HuH-7 (cell line): ENCODE data around the gene RGS6.

Source experiments
- DNase-seq: peaks from one replicate; pipeline ENCODE4 v3.0.0; 2011; ENCODE audit warnings: low spot score

The RGS6 gene

GRCh38 chr14:72311116-72311515, 378.9 kb downstream of the RGS6 start:
- DNase-seq: no peak

GRCh38 chr14:72311516-72311915, 379.3 kb downstream of the RGS6 start:
- DNase-seq: no peak

GRCh38 chr14:72314808-72315435, 382.7 kb downstream of the RGS6 start:
- DNase-seq: no peak

GRCh38 chr14:72315714-72316113, 383.5 kb downstream of the RGS6 start:
- DNase-seq: no peak

- DNase-seq: peak; percentile 4
Measured at GRCh38 chr14:72318648-72319047, 386.4 kb downstream of the RGS6 start.

GRCh38 chr14:72332046-72332445, 399.8 kb downstream of the RGS6 start:
- DNase-seq: no peak

GRCh38 chr14:72332871-72333270, 400.6 kb downstream of the RGS6 start:
- no peak for DNase-seq

- no peak for DNase-seq
Measured at GRCh38 chr14:72333357-72333756, 401.1 kb downstream of the RGS6 start.

GRCh38 chr14:72336311-72336980, 404.2 kb downstream of the RGS6 start:
- DNase-seq: no peak

GRCh38 chr14:72341237-72341636, 409.0 kb downstream of the RGS6 start:
- DNase-seq: no peak

- no peak for DNase-seq
Measured at GRCh38 chr14:72341686-72342085, 409.5 kb downstream of the RGS6 start.

GRCh38 chr14:72347118-72347517, 414.9 kb downstream of the RGS6 start:
- DNase-seq: no peak

GRCh38 chr14:72350215-72350614, 418.0 kb downstream of the RGS6 start:
- DNase-seq: no peak

- DNase-seq: no peak
Measured at GRCh38 chr14:72352012-72352411, 419.8 kb downstream of the RGS6 start.

- no peak for DNase-seq
Measured at GRCh38 chr14:72366619-72367018, 434.4 kb downstream of the RGS6 start.

GRCh38 chr14:72369106-72369505, 436.9 kb downstream of the RGS6 start:
- DNase-seq: no peak

GRCh38 chr14:72377016-72377415, 444.8 kb downstream of the RGS6 start:
- DNase-seq: no peak

- no peak for DNase-seq
Measured at GRCh38 chr14:72380456-72380855, 448.2 kb downstream of the RGS6 start.

GRCh38 chr14:72383865-72384264, 451.6 kb downstream of the RGS6 start:
- DNase-seq: no peak

- no peak for DNase-seq
Measured at GRCh38 chr14:72387726-72388125, 455.5 kb downstream of the RGS6 start.

- DNase-seq: no peak
Measured at GRCh38 chr14:72389200-72389599, 457.0 kb downstream of the RGS6 start.

- no peak for DNase-seq
Measured at GRCh38 chr14:72401101-72401625, 468.9 kb downstream of the RGS6 start.

- DNase-seq: no peak
Measured at GRCh38 chr14:72401632-72402376, 469.6 kb downstream of the RGS6 start.
